PC-3 (cell line): Measurements from ENCODE around the gene CAMK2A. TPM values are rescaled to one million over a fixed set of nuclear protein-coding genes. Genes with fewer than 3 reads are reported as not detected.

Source experiments
- ATAC-seq: fragments of 200-7000 bp; cut with Tn5 transposase; 2 replicates; pipeline ENCODE4 v1.9.1; 2020; ENCODE audit warnings: mild to moderate bottlenecking, moderate library complexity
- BruUV-seq: library from RNA; stranded (reverse); fragments of 400-500 nt; replicated peaks from 2 replicates; lab custom pipeline; 2021; lab: Mats Ljungman, UMichigan
- CTCF ChIA-PET: fragments of 300-600 bp; sonication (Branson Sonifier 250); formaldehyde crosslinking; loops from one replicate; lab custom pipeline; 2022; ENCODE audit warnings: antibody characterized with exemption; lab: Charles Lee
- POLR2A ChIA-PET: fragments of 300-600 bp; sonication (Branson Sonifier 250); formaldehyde crosslinking; loops from one replicate; lab custom pipeline; 2022; ENCODE audit warnings: antibody characterized with exemption; ENCODE audit not compliant: unreplicated experiment; lab: Charles Lee
- DNase-seq: peaks from one replicate; pipeline ENCODE4 v3.0.0-alpha.2; 2015
- H2AFZ ChIP-seq: fragments of 300-600 bp; sonication (generic); 2 replicates; pipeline ENCODE4 v1.6.0; 2016; ENCODE audit warnings: antibody characterized with exemption, low read length
- H3F3A ChIP-seq: fragments of 300-600 bp; sonication (generic); one replicate; pipeline ENCODE4 v1.6.0; 2017; ENCODE audit warnings: antibody characterized with exemption, low read length, control low read depth, mild to moderate bottlenecking; ENCODE audit not compliant: unreplicated experiment
- H3K27ac ChIP-seq: fragments of 300-600 bp; sonication (generic); 2 replicates; pipeline ENCODE4 v1.5.1; 2016; ENCODE audit warnings: mild to moderate bottlenecking, low read length
- H3K27me3 ChIP-seq: fragments of 300-600 bp; sonication (generic); 2 replicates; pipeline ENCODE4 v1.6.1; 2016; ENCODE audit warnings: low read length, mixed read lengths
- H3K36me3 ChIP-seq: fragments of 300-600 bp; sonication (generic); 2 replicates; pipeline ENCODE4 v1.6.1; 2016; ENCODE audit warnings: low read depth, mixed run types, low read length, mixed read lengths
- H3K4me1 ChIP-seq: fragments of 300-600 bp; sonication (generic); 2 replicates; pipeline ENCODE4 v1.5.1; 2016; ENCODE audit warnings: low read length; ENCODE audit not compliant: insufficient read depth
- H3K4me2 ChIP-seq: fragments of 300-600 bp; sonication (generic); 2 replicates; pipeline ENCODE4 v1.6.0; 2016; ENCODE audit warnings: low read length
- H3K4me3 ChIP-seq: fragments of 300-600 bp; sonication (generic); 2 replicates; pipeline ENCODE4 v1.5.1; 2016; ENCODE audit warnings: mild to moderate bottlenecking, low read length, mixed read lengths
- H3K79me2 ChIP-seq: fragments of 300-600 bp; sonication (generic); 2 replicates; pipeline ENCODE4 v1.6.1; 2017; ENCODE audit warnings: low read length, mixed read lengths
- H3K9ac ChIP-seq: fragments of 300-600 bp; sonication (generic); 2 replicates; pipeline ENCODE4 v1.6.0; 2016; ENCODE audit warnings: mild to moderate bottlenecking, low read length
- H3K9me2 ChIP-seq: fragments of 300-600 bp; sonication (generic); replicated peaks from 2 replicates; pipeline ENCODE4 v1.6.1; 2016; ENCODE audit warnings: mixed run types, low read length, mixed read lengths
- H3K9me3 ChIP-seq: fragments of 300-600 bp; sonication (generic); 2 replicates; pipeline ENCODE4 v1.6.1; 2016; ENCODE audit warnings: low read length, mixed read lengths
- H4K20me1 ChIP-seq: fragments of 300-600 bp; sonication (generic); 2 replicates; pipeline ENCODE4 v1.6.1; 2016; ENCODE audit warnings: low read length, mixed read lengths
- CTCF ChIP-seq: fragments of 300-600 bp; sonication (generic); conservative IDR thresholded peaks from 2 replicates; pipeline ENCODE4 v1.5.1; 2017; ENCODE audit warnings: antibody characterized with exemption, low read depth, mild to moderate bottlenecking, low read length
- EZH2 ChIP-seq: fragments of 300-600 bp; sonication (generic); IDR thresholded peaks from one replicate; pipeline ENCODE4 v1.6.1; 2017; ENCODE audit warnings: antibody characterized with exemption, mild to moderate bottlenecking, low read length; ENCODE audit not compliant: unreplicated experiment
- EZH2phosphoT487 ChIP-seq: fragments of 300-600 bp; sonication (generic); IDR thresholded peaks from 2 replicates; pipeline ENCODE4 v1.6.1; 2018; ENCODE audit warnings: mild to moderate bottlenecking, antibody characterized with exemption, low read length, borderline replicate concordance
- intact Hi-C: fragments of 100-400 bp; cut with micrococcal nuclease; formaldehyde crosslinking; loops from 2 replicates; pipeline ENCODE4 v1.9.0; 2023
- total RNA-seq: library from RNA; depleted of rRNA; stranded (reverse); fragments of >200 nt; gene quantifications from 2 replicates; pipeline ENCODE4 v1.2.3, GENCODE V29; 2014

Gene CAMK2A
- total RNA-seq, 1 experiment from 2014 or later = 0.15 TPM

DNA sequence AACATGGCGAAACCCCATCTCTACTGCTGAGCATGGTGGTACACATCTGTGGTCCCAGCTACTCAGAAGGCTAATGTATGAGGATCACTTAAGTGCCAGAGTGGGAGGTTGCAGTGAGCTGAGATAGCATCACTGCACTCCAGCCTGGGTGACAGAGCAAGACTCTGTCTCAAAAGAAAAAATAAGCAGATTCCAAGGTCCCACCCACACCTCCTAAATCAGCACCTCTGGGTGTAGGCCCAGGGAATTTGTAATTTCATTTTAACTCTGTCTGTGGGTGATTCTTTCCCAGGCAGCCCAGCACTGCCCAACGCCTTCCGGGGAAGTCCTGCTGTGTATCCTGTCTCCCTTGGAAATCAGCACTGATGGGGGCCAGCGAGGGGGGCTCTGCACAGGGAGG lies 12.5 kb downstream of the CAMK2A start:
- Histone ChIP-seq H3K9me3 (no peaks in the 10 kb centered on the region), H3K79me2 (no peaks in the 10 kb centered on the region), H4K20me1 (no peaks in the 10 kb centered on the region), H3F3A (no peaks in the 10 kb centered on the region), H2AFZ (no peak overlapping the region), H3K27ac (no peak overlapping the region), H3K4me1 (no peaks in the 10 kb centered on the region), H3K36me3 (no peaks in the 10 kb centered on the region), H3K9me2 (no peaks in the 10 kb centered on the region), H3K27me3 (peaks cover 33% of the 10 kb centered on the region), H3K9ac (no peak overlapping the region), H3K4me2 (no peak overlapping the region), H3K4me3 (no peak overlapping the region)
- TF ChIP-seq EZH2 = no peak
- no peak for TF ChIP-seq EZH2phosphoT487
- no peak for TF ChIP-seq CTCF
- ChIA-PET POLR2A (no interaction called here), CTCF (no interaction called here)
- ATAC-seq (no peak), DNase-seq (no peak)
- intact Hi-C loops = no loop called here
- no TSS peak for BruUV-seq

DNA sequence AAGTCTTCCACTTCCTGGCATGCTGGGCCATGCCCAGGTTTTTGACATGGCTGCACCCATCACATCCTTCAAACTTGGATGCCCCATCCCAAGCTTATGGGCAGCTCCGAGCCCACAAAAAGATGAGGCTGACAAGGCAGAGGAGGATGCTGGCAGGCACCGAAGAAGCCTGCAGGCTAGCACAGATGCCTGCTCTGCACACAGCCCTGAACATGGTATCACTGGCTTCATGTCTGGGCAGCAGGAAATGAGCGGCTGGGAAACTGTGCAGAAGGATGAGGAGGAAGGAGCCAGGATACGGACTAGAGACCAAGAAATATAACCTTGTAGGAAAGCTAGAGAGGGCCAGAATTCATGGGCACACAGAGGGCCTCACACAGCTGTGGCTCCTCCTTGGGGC lies 14.8 kb downstream of the CAMK2A start:
- no peak for TF ChIP-seq CTCF
- no peak for TF ChIP-seq EZH2
- TF ChIP-seq EZH2phosphoT487 = no peak
- no TSS peak for BruUV-seq
- no peak overlapping the region for H2AFZ ChIP-seq
- H3K9me3 ChIP-seq = no peaks in the 10 kb centered on the region
- no peaks in the 10 kb centered on the region for H3F3A ChIP-seq
- H3K4me3 ChIP-seq = no peak overlapping the region
- no peak for DNase-seq
- H3K4me1 ChIP-seq = no peaks in the 10 kb centered on the region
- no peak overlapping the region for H3K9ac ChIP-seq
- H3K36me3 ChIP-seq = no peaks in the 10 kb centered on the region
- ChIA-PET CTCF (interaction anchor here (0.6 kb wide), 1 partner anchor 11 kb away, joined by 3 read pairs; no protein-coding TSS in a partner anchor), POLR2A (no interaction called here)
- intact Hi-C loops = no loop called here
- no peak for ATAC-seq
- H3K27ac ChIP-seq = no peak overlapping the region
- H3K27me3 ChIP-seq = peaks cover 11% of the 10 kb centered on the region; the same call in 1 of the 2 replicates
- no peak overlapping the region for H3K4me2 ChIP-seq
- no peaks in the 10 kb centered on the region for H3K79me2 ChIP-seq
- H3K9me2 ChIP-seq = no peaks in the 10 kb centered on the region
- no peaks in the 10 kb centered on the region for H4K20me1 ChIP-seq

- no TSS peak for BruUV-seq
- no peak overlapping the region for H3K27ac ChIP-seq
Measured at GRCh38 chr5:150272531-150272930, 17.0 kb downstream of the CAMK2A start.

More at GRCh38 chr5:150272531-150272930, 17.0 kb downstream of the CAMK2A start:
- intact Hi-C loops = loop anchor here (1.0 kb wide), 2 partner anchors 78 to 164 kb away; no protein-coding TSS in a partner anchor
- Histone ChIP-seq H3K9me2 (no peaks in the 10 kb centered on the region), H3K36me3 (no peaks in the 10 kb centered on the region), H3K27me3 (0 out of 2 replicates have a peak, but pooled peaks cover 6% of the 10 kb centered on the region), H3K4me1 (no peaks in the 10 kb centered on the region), H3K4me2 (no peak overlapping the region), H4K20me1 (no peaks in the 10 kb centered on the region), H3F3A (no peaks in the 10 kb centered on the region), H3K9me3 (no peaks in the 10 kb centered on the region), H2AFZ (no peak overlapping the region), H3K9ac (no peak overlapping the region), H3K4me3 (no peak overlapping the region), H3K79me2 (no peaks in the 10 kb centered on the region)
- peak; percentile 74 for ATAC-seq
- peak; percentile 72 for DNase-seq
- POLR2A ChIA-PET = no interaction called here
- CTCF ChIA-PET = no interaction called here
- TF ChIP-seq CTCF (peak; percentile 70), EZH2phosphoT487 (no peak)
